HepG2 (cell line): Measurements from ENCODE around the gene ALDH7A1. TPM values are rescaled to one million over a fixed set of nuclear protein-coding genes. Genes with fewer than 3 reads are reported as not detected.
A peak's percentile ranks its signal among the peaks of the same experiment; 100 is the strongest.

Experiments used
- ARNT2 ChIP-seq: sonication (generic); formaldehyde crosslinking; IDR thresholded peaks from 2 replicates; pipeline ENCODE4 v1.8.0; 2022; ENCODE audit warnings: mild to moderate bottlenecking, low read depth, missing genetic modification reagents, moderate library complexity
- ATAD3A ChIP-seq: sonication (generic); formaldehyde crosslinking; IDR thresholded peaks from 2 replicates; pipeline ENCODE4 v1.4.0; 2020; ENCODE audit warnings: missing genetic modification reagents
- DR1 ChIP-seq: sonication (generic); formaldehyde crosslinking; IDR thresholded peaks from 2 replicates; pipeline ENCODE4 v1.8.0; 2021; ENCODE audit warnings: mild to moderate bottlenecking, missing genetic modification reagents, inconsistent platforms
- ETV6 ChIP-seq: sonication (generic); formaldehyde crosslinking; conservative IDR thresholded peaks from 2 replicates; pipeline ENCODE4 v1.4.0; 2020; ENCODE audit warnings: missing genetic modification reagents
- FOXK2 ChIP-seq: fragments of 450-650 bp; IDR thresholded peaks from 2 replicates; pipeline ENCODE4 v1.6.1; 2016
- HOXA3 ChIP-seq: sonication (generic); formaldehyde crosslinking; IDR thresholded peaks from 2 replicates; pipeline ENCODE4 v1.5.0; 2020; ENCODE audit warnings: missing genetic modification reagents
- IKZF1 ChIP-seq: fragments of 450-650 bp; IDR thresholded peaks from 2 replicates; pipeline ENCODE4 v1.7.1; 2016
- NFE2 ChIP-seq: sonication (generic); formaldehyde crosslinking; IDR thresholded peaks from 2 replicates; pipeline ENCODE4 v1.4.0; 2020; ENCODE audit warnings: missing genetic modification reagents
- PCBP1 ChIP-seq: fragments of 200-400 bp; formaldehyde crosslinking; IDR thresholded peaks from 2 replicates; pipeline ENCODE4 v1.6.1; 2017; ENCODE audit warnings: mild to moderate bottlenecking, low read depth, low read length, borderline replicate concordance
- TARDBP ChIP-seq: sonication (generic); formaldehyde crosslinking; IDR thresholded peaks from 2 replicates; pipeline ENCODE4 v1.8.0; 2022; ENCODE audit warnings: mild to moderate bottlenecking, missing genetic modification reagents
- TBX3 ChIP-seq: fragments of 450-650 bp; IDR thresholded peaks from 2 replicates; pipeline ENCODE4 v1.6.1; 2017; ENCODE audit warnings: antibody characterized with exemption, mild to moderate bottlenecking, inconsistent platforms, borderline replicate concordance
- ZFY ChIP-seq: sonication (generic); formaldehyde crosslinking; IDR thresholded peaks from 2 replicates; pipeline ENCODE4 v1.4.0; 2020; ENCODE audit warnings: missing genetic modification reagents
- ZNF12 ChIP-seq: sonication (generic); formaldehyde crosslinking; IDR thresholded peaks from 2 replicates; pipeline ENCODE4 v1.5.0; 2020; ENCODE audit warnings: missing genetic modification reagents
- ZNF451 ChIP-seq: sonication (generic); formaldehyde crosslinking; IDR thresholded peaks from 2 replicates; pipeline ENCODE4 v1.5.0; 2020; ENCODE audit warnings: mild to moderate bottlenecking, missing genetic modification reagents
- ZNF460 ChIP-seq: sonication (generic); formaldehyde crosslinking; IDR thresholded peaks from 2 replicates; pipeline ENCODE4 v1.5.1; 2020; ENCODE audit warnings: missing genetic modification reagents, mild to moderate bottlenecking, borderline replicate concordance
- ZNF709 ChIP-seq: sonication (generic); formaldehyde crosslinking; IDR thresholded peaks from 2 replicates; pipeline ENCODE4 v1.5.0; 2020; ENCODE audit warnings: mild to moderate bottlenecking, missing genetic modification reagents
- polyA plus RNA-seq, 8 experiments: library from polyadenylated mRNA; depleted of rRNA in 3 of 8; stranded (reverse) in 7 of 8; unstranded in 1 of 8; fragments of >200 nt; fragmentation: Illumina TruSeq in 4 of 8; extraction: Trizol in 4 of 8; gene quantifications; 2 replicates each; pipeline versions ENCODE4 v1.2.1 to v1.2.3, GENCODE V29; 2011 to 2016; ENCODE audit warnings: low read depth in 4 of 8, missing spikeins in 1 of 8, mixed read lengths in 1 of 8; ENCODE audit not compliant: insufficient read depth in 1 of 8
- total RNA-seq, 5 experiments: library from RNA; depleted of rRNA; stranded (reverse); fragments of >200 nt; fragmentation: Illumina TruSeq; extraction: Trizol; gene quantifications; 2 replicates each; pipeline ENCODE4 v1.2.3, GENCODE V29; 2016; ENCODE audit warnings: low read depth in 1 of 5
- TF ChIP-seq, protein P1 (sequence below): sonication (generic); formaldehyde crosslinking; conservative IDR thresholded peaks from 2 replicates; pipeline ENCODE4 v1.4.0; 2020; ENCODE audit warnings: missing genetic modification reagents
- TF ChIP-seq, protein P2 (sequence below): sonication (generic); formaldehyde crosslinking; IDR thresholded peaks from 2 replicates; pipeline ENCODE4 v1.4.0; 2020; ENCODE audit warnings: low read depth, mild to moderate bottlenecking, missing genetic modification reagents
- TF ChIP-seq, protein P3 (sequence below): sonication (generic); formaldehyde crosslinking; IDR thresholded peaks from 2 replicates; pipeline ENCODE4 v1.4.0; 2020; ENCODE audit warnings: missing genetic modification reagents, mild to moderate bottlenecking, borderline replicate concordance
- TF ChIP-seq, protein P4 (sequence below): IDR thresholded peaks from 2 replicates; pipeline ENCODE4 v1.6.1; 2016
- TF ChIP-seq, protein P5 (sequence below): conservative IDR thresholded peaks from 2 replicates; pipeline ENCODE4 v1.6.1; 2018; ENCODE audit warnings: missing genetic modification reagents

Gene ALDH7A1
- total and polyA plus RNA-seq, 2 of the 13 experiments (the other 11 are each of a cell fraction or from before 2014, with no cell fraction given) = 69.0 to 100 TPM

DNA sequence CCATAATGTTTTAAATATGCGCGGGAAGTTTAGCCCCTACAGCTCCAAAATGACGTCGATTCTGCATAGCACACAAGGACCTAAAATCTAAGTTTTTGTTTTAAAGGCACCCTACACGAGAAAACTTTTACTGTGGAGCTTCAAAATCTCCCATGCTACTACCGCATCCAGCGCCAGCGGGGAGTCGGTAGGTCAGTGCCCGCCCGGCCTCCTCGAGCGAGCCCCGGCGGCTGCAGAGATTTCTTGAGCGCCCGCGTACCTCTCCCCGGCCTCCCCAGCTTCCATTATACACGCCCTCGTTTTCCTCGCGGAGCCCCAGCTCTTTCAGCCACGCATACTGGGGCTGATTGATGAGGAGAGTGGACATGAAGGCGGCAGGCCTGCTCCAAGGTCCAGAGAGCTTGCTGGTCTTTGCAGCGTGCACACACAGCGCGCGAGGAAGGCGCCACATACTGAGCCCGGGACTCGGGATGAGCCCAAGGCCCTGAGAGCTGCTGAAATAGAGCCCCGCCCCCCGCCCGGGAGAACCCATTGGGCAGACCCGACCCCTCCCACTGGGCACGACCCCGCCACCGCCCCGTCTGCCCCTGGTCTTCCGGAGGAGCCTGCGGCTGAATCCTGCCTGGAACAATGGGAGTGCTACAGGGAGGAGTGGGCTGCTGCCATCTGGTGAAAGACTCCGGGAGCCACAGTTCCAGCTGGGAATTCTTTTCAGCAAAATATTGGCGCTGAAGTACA lies at the start of gene ALDH7A1 (continued):
- TF ChIP-seq, protein P1, sequence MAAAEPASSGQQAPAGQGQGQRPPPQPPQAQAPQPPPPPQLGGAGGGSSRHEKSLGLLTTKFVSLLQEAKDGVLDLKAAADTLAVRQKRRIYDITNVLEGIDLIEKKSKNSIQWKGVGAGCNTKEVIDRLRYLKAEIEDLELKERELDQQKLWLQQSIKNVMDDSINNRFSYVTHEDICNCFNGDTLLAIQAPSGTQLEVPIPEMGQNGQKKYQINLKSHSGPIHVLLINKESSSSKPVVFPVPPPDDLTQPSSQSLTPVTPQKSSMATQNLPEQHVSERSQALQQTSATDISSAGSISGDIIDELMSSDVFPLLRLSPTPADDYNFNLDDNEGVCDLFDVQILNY (CRISPR knock-in tag) = no peak
- TF ChIP-seq ZNF12 (CRISPR knock-in tag) = peak; percentile 92
- no peak for TF ChIP-seq ZNF709 (CRISPR knock-in tag)
- TF ChIP-seq, protein P2, sequence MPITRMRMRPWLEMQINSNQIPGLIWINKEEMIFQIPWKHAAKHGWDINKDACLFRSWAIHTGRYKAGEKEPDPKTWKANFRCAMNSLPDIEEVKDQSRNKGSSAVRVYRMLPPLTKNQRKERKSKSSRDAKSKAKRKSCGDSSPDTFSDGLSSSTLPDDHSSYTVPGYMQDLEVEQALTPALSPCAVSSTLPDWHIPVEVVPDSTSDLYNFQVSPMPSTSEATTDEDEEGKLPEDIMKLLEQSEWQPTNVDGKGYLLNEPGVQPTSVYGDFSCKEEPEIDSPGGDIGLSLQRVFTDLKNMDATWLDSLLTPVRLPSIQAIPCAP (CRISPR knock-in tag) = no peak
- peak; percentile 58; the same call in 1 of the 2 replicates for TF ChIP-seq ZNF451 (CRISPR knock-in tag)
- TF ChIP-seq, protein P3, sequence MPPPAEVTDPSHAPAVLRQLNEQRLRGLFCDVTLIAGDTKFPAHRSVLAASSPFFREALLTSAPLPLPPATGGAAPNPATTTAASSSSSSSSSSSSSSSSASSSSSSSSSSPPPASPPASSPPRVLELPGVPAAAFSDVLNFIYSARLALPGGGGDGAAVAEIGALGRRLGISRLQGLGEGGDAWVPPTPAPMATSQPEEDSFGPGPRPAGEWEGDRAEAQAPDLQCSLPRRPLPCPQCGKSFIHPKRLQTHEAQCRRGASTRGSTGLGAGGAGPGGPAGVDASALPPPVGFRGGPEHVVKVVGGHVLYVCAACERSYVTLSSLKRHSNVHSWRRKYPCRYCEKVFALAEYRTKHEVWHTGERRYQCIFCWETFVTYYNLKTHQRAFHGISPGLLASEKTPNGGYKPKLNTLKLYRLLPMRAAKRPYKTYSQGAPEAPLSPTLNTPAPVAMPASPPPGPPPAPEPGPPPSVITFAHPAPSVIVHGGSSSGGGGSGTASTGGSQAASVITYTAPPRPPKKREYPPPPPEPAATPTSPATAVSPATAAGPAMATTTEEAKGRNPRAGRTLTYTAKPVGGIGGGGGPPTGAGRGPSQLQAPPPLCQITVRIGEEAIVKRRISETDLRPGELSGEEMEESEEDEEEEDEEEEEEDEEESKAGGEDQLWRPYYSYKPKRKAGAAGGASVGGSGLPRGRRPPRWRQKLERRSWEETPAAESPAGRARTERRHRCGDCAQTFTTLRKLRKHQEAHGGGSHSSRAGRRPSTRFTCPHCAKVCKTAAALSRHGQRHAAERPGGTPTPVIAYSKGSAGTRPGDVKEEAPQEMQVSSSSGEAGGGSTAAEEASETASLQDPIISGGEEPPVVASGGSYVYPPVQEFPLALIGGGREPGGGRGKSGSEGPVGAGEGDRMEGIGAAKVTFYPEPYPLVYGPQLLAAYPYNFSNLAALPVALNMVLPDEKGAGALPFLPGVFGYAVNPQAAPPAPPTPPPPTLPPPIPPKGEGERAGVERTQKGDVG (CRISPR knock-in tag) = no peak
- no peak for TF ChIP-seq ATAD3A
- TF ChIP-seq TARDBP = peak; percentile 87
- TF ChIP-seq HOXA3 = peak; percentile 84
- TF ChIP-seq, protein P4, sequence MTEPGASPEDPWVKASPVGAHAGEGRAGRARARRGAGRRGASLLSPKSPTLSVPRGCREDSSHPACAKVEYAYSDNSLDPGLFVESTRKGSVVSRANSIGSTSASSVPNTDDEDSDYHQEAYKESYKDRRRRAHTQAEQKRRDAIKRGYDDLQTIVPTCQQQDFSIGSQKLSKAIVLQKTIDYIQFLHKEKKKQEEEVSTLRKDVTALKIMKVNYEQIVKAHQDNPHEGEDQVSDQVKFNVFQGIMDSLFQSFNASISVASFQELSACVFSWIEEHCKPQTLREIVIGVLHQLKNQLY (CRISPR knock-in tag) = no peak
- TF ChIP-seq IKZF1 = no peak
- peak; percentile 83 for TF ChIP-seq ARNT2
- TF ChIP-seq ZNF460 = no peak; the same call in none of the 2 replicates
- TF ChIP-seq, protein P5, sequence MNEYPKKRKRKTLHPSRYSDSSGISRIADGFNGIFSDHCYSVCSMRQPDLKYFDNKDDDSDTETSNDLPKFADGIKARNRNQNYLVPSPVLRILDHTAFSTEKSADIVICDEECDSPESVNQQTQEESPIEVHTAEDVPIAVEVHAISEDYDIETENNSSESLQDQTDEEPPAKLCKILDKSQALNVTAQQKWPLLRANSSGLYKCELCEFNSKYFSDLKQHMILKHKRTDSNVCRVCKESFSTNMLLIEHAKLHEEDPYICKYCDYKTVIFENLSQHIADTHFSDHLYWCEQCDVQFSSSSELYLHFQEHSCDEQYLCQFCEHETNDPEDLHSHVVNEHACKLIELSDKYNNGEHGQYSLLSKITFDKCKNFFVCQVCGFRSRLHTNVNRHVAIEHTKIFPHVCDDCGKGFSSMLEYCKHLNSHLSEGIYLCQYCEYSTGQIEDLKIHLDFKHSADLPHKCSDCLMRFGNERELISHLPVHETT (CRISPR knock-in tag) = 0 out of 2 replicates have a peak, but pooled peaks have one; percentile 31
- no peak for TF ChIP-seq NFE2 (CRISPR knock-in tag)
- peak; percentile 72 for TF ChIP-seq ETV6 (CRISPR knock-in tag)
- peak; percentile 84 for TF ChIP-seq DR1
- TF ChIP-seq PCBP1 = 0 out of 2 replicates have a peak, but pooled peaks have one; percentile 80
- TF ChIP-seq ZFY (CRISPR knock-in tag) = peak; percentile 99
- TF ChIP-seq FOXK2 = no peak
- peak; percentile 41; the same call in 1 of the 2 replicates for TF ChIP-seq TBX3
